Fibroblast of mammary gland (primary cell): ENCODE measurements around the gene NTMT2.

ENCODE experiments used
- DNase-seq: peaks from one replicate; pipeline ENCODE4 v3.0.0-alpha.2; 2010; ENCODE audit warnings: low read depth
- H3K4me3 ChIP-seq: 2 replicates; pipeline ENCODE4 v1.5.1; 2011; ENCODE audit warnings: low read depth, mild to moderate bottlenecking, low read length, moderate library complexity; ENCODE audit not compliant: control insufficient read depth
- CTCF ChIP-seq: conservative IDR thresholded peaks from 2 replicates; pipeline ENCODE4 v1.5.1; 2011; ENCODE audit warnings: low read depth, low read length, inconsistent platforms; ENCODE audit not compliant: control insufficient read depth, insufficient read depth

NTMT2 gene

DNA sequence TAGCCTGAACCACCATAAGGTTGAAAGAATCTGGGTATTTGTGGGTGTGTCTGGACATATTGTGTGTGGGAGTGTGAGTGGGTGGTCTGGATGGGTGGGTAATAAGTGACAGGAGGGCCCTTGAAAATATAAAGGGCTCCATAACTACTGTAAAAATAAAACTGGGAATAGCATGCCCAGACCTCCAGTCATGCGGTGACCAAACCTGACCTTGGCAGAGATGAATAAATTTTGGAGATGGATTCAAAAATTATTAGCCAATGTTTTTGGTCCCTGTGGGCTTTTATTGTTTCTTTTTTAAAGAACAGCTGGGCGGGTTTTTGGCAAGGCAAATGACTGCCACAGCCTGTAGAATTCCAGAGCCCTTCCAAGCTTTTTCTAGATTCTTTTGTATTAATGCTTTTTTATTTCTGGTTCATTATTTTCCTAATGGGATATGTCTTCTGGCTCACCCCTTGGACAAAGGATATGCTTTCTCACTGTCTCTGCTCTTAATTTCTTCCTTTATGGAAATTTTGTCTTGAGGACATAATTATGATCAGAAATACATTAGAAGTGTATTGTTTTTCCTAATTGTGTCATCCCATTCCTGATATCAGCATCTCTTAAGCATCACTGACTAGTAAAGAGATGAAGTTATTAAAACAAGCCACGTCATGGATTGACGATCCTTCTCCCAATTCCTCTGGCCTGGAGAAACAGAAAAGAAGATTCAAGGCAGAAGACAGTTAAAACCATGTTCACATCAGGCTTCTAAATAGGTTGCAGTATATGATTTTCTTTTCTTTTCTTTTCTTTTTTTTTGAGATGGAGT is 69.5 kb downstream of the NTMT2 start:
- H3K4me3 ChIP-seq = no peak overlapping the region
- no peak for TF ChIP-seq CTCF
- peak; percentile 51 for DNase-seq

DNA sequence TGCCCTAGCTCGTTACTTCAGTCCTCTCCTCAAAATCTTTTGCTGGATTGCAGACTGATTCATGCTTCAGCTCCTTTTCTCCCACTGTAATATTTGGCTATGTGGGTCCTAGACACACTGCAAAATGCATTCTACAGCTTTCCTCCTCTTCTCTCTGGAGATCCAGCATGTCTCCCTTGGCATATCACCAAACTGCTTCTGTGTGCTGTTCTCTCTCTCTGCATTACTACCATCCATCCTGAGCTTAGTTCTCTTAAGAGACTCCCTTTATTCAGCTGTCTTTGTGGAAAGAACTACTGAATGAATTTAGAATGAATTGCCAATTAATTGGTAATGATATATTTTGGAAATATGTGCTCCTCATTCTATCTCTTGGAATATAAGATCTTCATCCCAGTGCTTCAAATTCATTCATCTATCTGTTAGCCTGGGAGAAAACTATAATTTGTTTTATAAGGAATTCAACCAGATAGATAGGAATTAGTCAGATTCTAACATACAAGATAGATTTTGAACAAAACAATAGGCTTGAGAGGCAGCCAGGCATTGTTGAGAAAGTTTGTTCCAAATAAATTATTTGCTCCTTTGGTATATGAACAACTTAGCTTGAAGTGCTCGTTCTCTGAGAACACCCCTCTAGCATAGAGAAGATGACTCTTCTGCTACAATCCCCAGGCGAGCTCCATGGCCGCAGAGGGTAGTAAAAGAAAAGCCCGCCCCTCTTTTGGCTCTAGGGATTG is 71.9 kb downstream of the NTMT2 start:
- TF ChIP-seq CTCF = no peak
- H3K4me3 ChIP-seq = no peak overlapping the region
- DNase-seq = no peak

- DNase-seq = peak; percentile 38
These were observed 72.5 kb downstream of the NTMT2 start for GRCh38 chr1:170218257-170218650.

More at GRCh38 chr1:170218257-170218650, 72.5 kb downstream of the NTMT2 start:
- no peak overlapping the region for H3K4me3 ChIP-seq
- TF ChIP-seq CTCF = no peak
